Adrenal gland (tissue), 12 donors: Measurements from ENCODE around the gene RIMKLA. TPM values are rescaled to one million over a fixed set of nuclear protein-coding genes. Genes with fewer than 3 reads are reported as not detected.
A peak's percentile ranks its signal among the peaks of the same experiment; 100 is the strongest.

ENCODE experiments used
- DNase-seq, 7 donors: peaks; one replicate each; pipeline ENCODE4 v3.0.0-alpha.2; 2019 to 2020
- H3K27ac ChIP-seq, 5 donors: fragments of 200-600 bp; sonication (generic) in 4 of 5; 1 replicate in 3 of 5; 2 replicates in 2 of 5; pipeline versions ENCODE4 v1.5.1 to v1.8.0; 2016 to 2020; ENCODE audit warnings: mild to moderate bottlenecking in 1 of 5
- H3K27me3 ChIP-seq: fragments of 200-600 bp; 2 replicates; pipeline ENCODE4 v1.8.0; 2021
- H3K36me3 ChIP-seq, 2 donors: fragments of 200-600 bp; replicated peaks in 1 of 2; 1 replicate in 1 of 2; 2 replicates in 1 of 2; pipeline versions ENCODE4 v1.5.1 to v1.8.0; 2018 to 2022
- H3K4me1 ChIP-seq, 2 donors: fragments of 200-600 bp; replicated peaks in 1 of 2; 1 replicate in 1 of 2; 2 replicates in 1 of 2; pipeline versions ENCODE4 v1.5.1 to v1.8.0; 2018 to 2021
- H3K4me3 ChIP-seq, 4 donors: fragments of 200-600 bp; sonication (generic) in 3 of 4; one replicate each; pipeline ENCODE4 v1.5.1; 2016 to 2018
- H3K9me3 ChIP-seq, 3 donors: fragments of 200-600 bp; sonication (generic) in 1 of 3; replicated peaks in 1 of 3; 1 replicate in 2 of 3; 2 replicates in 1 of 3; pipeline versions ENCODE4 v1.5.1 to v1.8.0; 2016 to 2021
- CTCF ChIP-seq, 6 experiments: fragments of 450-650 bp in 4 of 6; fragments of 200-600 bp in 2 of 6; sonication (generic) in 1 of 6; IDR thresholded peaks; 1 replicate in 5 of 6; 2 replicates in 1 of 6; pipeline versions ENCODE4 v1.5.1 to v1.8.0; 2016 to 2021; ENCODE audit warnings: antibody characterized with exemption in 6 of 6, mild to moderate bottlenecking in 2 of 6, moderate library complexity in 1 of 6
- POLR2A ChIP-seq, 2 donors: fragments of 450-650 bp; IDR thresholded peaks; one replicate each; pipeline ENCODE4 v1.6.1; 2017; ENCODE audit warnings: antibody characterized with exemption in 2 of 2, mild to moderate bottlenecking in 2 of 2, moderate library complexity in 1 of 2
- WGBS, 4 donors: extraction: QIAGEN DNeasy Blood & Tissue Kit in 2 of 4; methylation state at CpG; one replicate each; pipeline versions ENCODE4 v1.1.5 to v1.1.7; 2013 to 2017; 5-methylcytosine and 5-hydroxymethylcytosine counted together
- intact Hi-C, 2 donors: fragments of 100-400 bp; cut with DNase I; formaldehyde crosslinking; loops; one replicate each; pipeline versions ENCODE4 v1.14.1 to v1.15.0; 2022 to 2023
- polyA plus RNA-seq, 3 donors: library from polyadenylated mRNA; stranded (reverse); fragments of 200-250 nt in 2 of 3; fragments of 350-450 nt in 1 of 3; fragmentation: Illumina TruSeq in 1 of 3; extraction: RNeasy Lipid Tissue Mini Kit (QIAGEN cat#74804) in 1 of 3; gene quantifications; one replicate each; pipeline ENCODE4 v1.2.3, GENCODE V29; 2013 to 2014
- total RNA-seq, 9 donors: library from RNA; depleted of rRNA in 4 of 9; stranded (reverse); fragments of >200 nt in 4 of 9; fragments of 120-200 nt in 1 of 9; fragmentation: NEBNext Ultra II Directional in 1 of 9; extraction: Animal tissue kit (Norgen Biotek cat#: 25700) in 1 of 9; gene quantifications; one replicate each; pipeline versions ENCODE4 v1.1.0 to v1.2.4, GENCODE V29; 2013 to 2023
- donor health status: healthy with polysubstance abuse.
- donor health status: Bipolar disorder and iron deficiency.
- donor health status: DM: yes; HTN: yes; CAD: no.
- donor health status: DM: no; HTN: no; CAD: no.
- donor health status: DM: no; HTN: no; CAD: no.
- donor health status: DM: yes; HTN: yes; CAD: no.

RIMKLA gene
- total and polyA plus RNA-seq, 12 donors, result 0.07 to 4.0 (median 0.35) TPM

GRCh38 chr1:42453386-42453785 lies 72.8 kb downstream of the RIMKLA start:
- WGBS, 4 donors, result 84 to 94% (median 90%) methylated on average over 4 of the region's 4 CpGs
- Histone ChIP-seq H3K27me3 (no peaks in the 10 kb centered on the region), H3K4me3 (no peak overlapping the region), H3K4me1 (peaks cover 10 to 15% of the 10 kb centered on the region in 2 donors), H3K27ac (no peak overlapping the region), H3K36me3 (peaks cover 0 to 4% of the 10 kb centered on the region in 2 donors), H3K9me3 (no peaks in the 10 kb centered on the region)
- TF ChIP-seq CTCF (IDR thresholded peaks at IDR 0.05) (no peak), POLR2A (IDR thresholded peaks at IDR 0.05) (no peak)
- no peak for DNase-seq
- intact Hi-C loops, result no loop called here

- 96 to 99% (median 97%) methylated on average over 5 of the region's 5 CpGs for WGBS, 4 donors
- intact Hi-C loops, result no loop called here
- DNase-seq, result no peak
- Histone ChIP-seq H3K36me3 (peaks cover 0 to 6% of the 10 kb centered on the region in 2 donors), H3K4me3 (no peak overlapping the region), H3K9me3 (no peaks in the 10 kb centered on the region), H3K4me1 (peaks cover 10 to 15% of the 10 kb centered on the region in 2 donors), H3K27ac (no peak overlapping the region), H3K27me3 (no peaks in the 10 kb centered on the region)
- TF ChIP-seq CTCF (IDR thresholded peaks at IDR 0.05) (no peak), POLR2A (IDR thresholded peaks at IDR 0.05) (no peak)
Measured at GRCh38 chr1:42454403-42454802, 73.8 kb downstream of the RIMKLA start.

- Histone ChIP-seq H3K27me3 (no peaks in the 10 kb centered on the region), H3K4me3 (peak within 1 kb of the TSS; percentile 53 to 83 (median 68)), H3K9me3 (no peaks in the 10 kb centered on the region), H3K27ac (peak within 1 kb of the TSS; percentile 51 to 94 (median 87)), H3K4me1 (peaks cover 10 to 22% of the 10 kb centered on the region in 2 donors), H3K36me3 (peaks cover 0 to 6% of the 10 kb centered on the region in 2 donors)
- TF ChIP-seq CTCF (IDR thresholded peaks at IDR 0.05) (peak in 4 of 6 experiments; percentile 10 to 54 (median 37)), POLR2A (IDR thresholded peaks at IDR 0.05) (peak in 1 of 2 donors; percentile 70)
- intact Hi-C loops, result no loop called here
- peak; percentile 87 to 94 (median 90) for DNase-seq
- 0 to 1% (median 0%) methylated on average over 21 to 66 of the region's 66 CpGs for WGBS, 4 donors
Measured at GRCh38 chr1:42456010-42456753, 75.6 kb downstream of the RIMKLA start, which contains the start of the genes PPCS and ZMYND12. PPCS (plus strand) TSS chr1:42456543; CDS start chr1:42456566, 23 bp downstream. ZMYND12 (minus strand) TSS chr1:42456022; CDS start chr1:42455997, 25 bp downstream.

GRCh38 chr1:42456754-42457089 lies 76.1 kb downstream of the RIMKLA start:
- Histone ChIP-seq H3K4me1 (peaks cover 10 to 27% of the 10 kb centered on the region in 2 donors), H3K27me3 (no peaks in the 10 kb centered on the region), H3K9me3 (no peaks in the 10 kb centered on the region), H3K27ac (peak overlapping the region; percentile 51 to 94 (median 87)), H3K36me3 (peaks cover 0 to 6% of the 10 kb centered on the region in 2 donors), H3K4me3 (peak overlapping the region; percentile 53 to 83 (median 68))
- 0 to 3% (median 1%) methylated on average over 5 to 23 of the region's 23 CpGs for WGBS, 4 donors
- peak; percentile 42 to 73 (median 67) for DNase-seq
- TF ChIP-seq CTCF (IDR thresholded peaks at IDR 0.05) (no peak), POLR2A (IDR thresholded peaks at IDR 0.05) (no peak)
- intact Hi-C loops, result no loop called here
